Right forelimb (tissue), 1 donor: Measurements from ENCODE around the gene FOLR1.
"Not testable (repeated sequence)": the region's sequence is repeated elsewhere in the genome, so short reads cannot be mapped to it uniquely, and the experiment has no call there.

ENCODE experiments used
- DNase-seq: peaks from one replicate; pipeline ENCODE4 v3.0.0-alpha.2; 2018

Gene FOLR1

DNA sequence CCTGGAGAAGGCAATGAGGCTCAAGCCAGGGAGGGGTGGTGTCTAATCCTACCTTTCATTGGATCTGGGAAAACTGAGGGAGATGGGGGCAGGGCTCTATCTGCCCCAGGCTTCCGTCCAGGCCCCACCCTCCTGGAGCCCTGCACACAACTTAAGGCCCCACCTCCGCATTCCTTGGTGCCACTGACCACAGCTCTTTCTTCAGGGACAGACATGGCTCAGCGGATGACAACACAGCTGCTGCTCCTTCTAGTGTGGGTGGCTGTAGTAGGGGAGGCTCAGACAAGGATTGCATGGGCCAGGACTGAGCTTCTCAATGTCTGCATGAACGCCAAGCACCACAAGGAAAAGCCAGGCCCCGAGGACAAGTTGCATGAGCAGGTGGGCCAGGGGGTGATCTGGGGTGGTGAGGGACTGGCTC lies at the start of gene FOLR1:
FOLR1 (plus strand) TSS at position 180 of the 421 bp plus-strand sequence; CDS start at position 214, 34 bp downstream.
- no peak for DNase-seq

DNA sequence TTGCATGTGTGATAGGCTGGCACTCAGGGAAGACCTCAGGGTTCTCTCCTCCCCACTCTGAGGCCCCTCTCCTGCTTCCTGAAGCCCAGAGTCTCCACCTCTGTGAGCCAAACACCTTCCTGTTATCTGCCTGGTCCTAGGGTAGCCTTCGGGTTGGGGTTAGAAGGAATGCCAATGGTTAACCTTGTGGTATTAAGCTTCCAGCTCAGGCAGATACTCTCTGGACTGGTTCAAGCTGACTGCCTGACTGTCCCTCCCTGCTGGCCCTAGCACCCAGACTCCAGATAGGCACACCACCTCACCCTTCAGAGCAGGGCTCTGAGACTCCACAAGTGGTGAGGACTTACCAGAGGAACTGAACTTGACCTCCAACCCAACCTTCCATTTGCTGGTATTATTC lies 49.4 kb upstream of the FOLR1 start:
- not testable (repeated sequence) for DNase-seq

DNA sequence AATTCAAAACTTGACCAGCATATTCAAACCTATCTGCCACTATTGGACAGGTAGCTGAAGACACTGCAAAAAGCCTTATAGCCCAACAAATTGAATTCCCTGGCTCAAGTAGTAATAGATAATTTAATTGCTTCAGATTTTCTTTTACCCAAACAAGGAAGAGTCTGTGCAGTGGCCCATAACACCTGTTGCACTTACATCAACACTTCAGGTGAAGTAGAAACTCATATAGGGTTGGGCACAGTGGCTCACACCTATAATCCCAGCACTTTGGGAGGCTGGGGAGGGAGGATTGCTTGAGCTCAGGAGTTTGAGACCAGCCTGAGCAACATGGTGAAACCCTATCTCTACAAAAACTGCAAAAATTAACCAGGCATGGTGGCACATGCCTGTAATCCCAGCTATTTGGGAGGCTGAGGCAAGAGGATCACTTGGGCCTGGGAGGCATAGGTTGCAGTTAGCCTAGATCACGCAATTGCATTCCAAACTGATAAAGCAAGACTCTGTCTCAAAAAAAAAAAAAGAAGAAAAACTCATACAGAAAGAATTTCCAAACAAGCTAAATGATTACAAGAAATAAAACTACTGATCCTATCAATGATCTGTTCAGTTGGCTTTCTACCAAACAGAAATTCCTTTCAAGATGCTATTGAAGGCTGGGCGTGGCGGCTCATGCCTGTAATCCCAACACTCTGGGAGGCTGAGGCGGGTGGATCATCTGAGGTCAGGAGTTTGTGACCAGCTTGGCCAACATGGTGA lies 47.0 kb upstream of the FOLR1 start:
- DNase-seq, result no peak

DNA sequence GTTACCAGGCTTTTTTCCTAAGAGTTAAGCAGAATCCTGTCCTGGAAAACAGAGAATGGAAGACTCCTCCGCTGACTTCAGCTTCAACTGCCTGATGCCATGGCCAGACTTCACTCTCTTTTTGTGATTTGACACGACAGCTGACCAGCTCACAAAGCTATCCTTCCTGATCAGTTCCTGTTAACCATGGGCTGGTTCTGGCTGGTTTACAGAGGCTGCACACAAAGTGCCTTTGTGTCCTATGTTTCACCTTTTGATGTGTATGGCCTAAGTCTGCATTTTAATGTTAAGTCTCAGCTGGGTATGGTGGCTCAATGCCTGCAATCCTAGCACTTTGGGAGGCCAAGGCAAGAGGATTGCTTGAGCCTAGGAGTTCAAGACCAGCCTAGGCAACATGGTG lies 45.3 kb upstream of the FOLR1 start:
- DNase-seq, result no peak

DNA sequence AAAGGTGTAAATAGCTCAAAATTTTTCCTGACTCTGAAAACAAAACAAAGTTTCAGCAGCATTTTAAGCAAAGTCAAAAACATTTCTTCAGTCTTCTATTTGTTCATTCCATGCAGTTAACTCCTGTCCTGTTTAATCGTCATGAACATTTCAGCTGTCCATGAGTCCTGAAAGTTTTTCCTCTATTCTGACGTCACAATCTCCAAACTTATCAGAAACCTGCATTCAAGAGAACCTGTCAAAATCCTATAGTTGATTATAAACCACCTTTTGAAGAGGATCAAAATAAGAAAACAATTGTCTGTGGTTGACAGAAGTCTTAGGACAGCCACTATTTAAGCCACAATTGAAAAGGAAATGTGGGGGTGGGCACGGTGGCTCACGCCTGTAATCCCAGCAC lies 41.1 kb upstream of the FOLR1 start:
- no peak for DNase-seq

DNA sequence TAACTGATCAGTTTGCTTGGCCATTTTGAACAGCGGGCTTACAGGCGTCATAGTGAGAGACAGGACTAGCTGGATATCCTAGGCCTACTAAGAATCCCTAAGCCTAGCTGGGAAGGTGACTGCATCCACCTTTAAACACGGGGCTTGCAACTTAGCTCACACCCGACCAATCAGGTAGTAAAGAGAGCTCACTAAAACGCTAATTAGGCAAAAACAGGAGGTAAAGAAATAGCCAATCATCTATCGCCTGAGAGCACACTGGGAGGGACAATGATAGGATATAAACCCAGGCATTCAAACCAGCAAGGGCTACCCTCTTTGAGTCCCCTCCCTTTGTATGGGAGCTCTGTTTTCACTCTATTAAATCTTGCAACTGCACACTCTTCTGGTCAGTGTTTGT lies 38.1 kb upstream of the FOLR1 start:
- not testable (repeated sequence) for DNase-seq

DNA sequence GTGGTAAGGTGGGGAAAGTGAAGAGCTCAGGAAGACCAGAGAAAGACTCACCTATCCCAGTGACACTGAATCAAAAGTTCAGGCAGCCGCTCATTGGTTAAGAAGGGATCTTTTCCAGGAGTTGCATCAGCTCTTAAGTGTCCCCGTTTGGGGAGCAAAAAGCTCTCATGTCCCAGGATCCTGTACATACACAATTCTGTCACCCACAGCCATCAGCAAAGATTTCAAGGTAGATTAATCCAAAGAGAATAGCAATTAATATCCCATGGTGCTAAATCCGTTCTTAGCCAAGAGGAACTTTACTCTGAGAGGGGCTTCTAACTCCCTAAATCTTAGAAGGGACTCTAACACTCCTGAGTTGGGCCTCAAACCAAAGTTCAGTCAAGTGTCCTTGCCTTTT lies 37.1 kb upstream of the FOLR1 start:
- no peak for DNase-seq

DNA sequence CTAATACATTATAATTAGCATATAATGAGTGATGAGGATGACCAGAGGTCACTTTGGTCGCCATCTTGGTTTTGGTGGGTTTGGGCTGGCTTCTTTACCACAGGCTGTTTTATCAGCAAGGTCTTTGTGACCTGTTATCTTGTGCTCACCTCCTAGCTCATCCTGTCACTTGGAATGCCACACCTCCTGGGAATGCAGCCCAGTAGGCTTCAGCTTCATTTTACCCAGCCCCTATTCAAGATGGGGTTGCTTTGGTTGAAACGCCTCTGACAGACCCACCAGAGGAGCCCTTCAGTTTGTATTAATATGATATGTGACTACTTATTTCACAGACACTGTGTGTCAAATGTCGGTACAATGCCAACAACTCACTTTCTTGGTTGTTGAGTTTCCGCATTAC lies 36.2 kb upstream of the FOLR1 start:
- DNase-seq, result no peak

DNA sequence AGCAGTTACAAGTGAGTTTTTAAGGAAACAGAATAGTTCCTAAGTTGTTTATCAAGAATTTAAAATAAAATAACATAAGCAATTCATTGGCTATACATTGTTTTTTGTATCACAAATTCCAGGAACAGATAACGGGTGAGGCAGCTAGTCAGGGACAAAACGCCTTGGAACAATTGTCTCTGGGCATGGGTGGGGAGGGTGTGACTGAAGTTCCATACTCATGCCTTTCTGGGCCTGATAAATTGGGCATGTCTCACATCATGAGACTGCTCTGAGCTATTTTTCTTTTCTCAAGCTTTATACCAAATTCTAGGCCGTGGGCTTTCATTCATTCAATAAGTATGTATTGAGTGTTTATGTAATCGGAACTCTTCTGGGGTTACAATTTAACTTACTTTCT lies 34.8 kb upstream of the FOLR1 start:
- DNase-seq, result no peak

DNA sequence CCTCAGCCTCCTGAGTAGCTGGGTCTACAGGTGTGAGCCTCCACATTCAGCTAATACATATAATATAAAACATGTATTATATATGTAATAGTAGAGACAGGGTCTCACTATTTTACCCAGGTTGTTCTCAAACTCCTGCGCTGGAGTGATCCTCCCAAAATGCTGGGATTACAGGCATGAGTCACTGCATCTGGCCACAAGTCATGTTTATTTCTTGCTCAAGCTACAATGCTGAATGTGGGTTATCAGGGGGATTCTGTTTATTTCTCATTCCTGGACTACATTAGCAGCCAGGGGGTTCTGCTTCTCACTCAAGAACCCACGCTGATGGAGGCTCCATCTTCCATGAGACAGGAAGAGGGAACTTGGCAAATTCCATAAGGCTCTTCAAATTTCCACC lies 31.6 kb upstream of the FOLR1 start:
- no peak for DNase-seq

DNA sequence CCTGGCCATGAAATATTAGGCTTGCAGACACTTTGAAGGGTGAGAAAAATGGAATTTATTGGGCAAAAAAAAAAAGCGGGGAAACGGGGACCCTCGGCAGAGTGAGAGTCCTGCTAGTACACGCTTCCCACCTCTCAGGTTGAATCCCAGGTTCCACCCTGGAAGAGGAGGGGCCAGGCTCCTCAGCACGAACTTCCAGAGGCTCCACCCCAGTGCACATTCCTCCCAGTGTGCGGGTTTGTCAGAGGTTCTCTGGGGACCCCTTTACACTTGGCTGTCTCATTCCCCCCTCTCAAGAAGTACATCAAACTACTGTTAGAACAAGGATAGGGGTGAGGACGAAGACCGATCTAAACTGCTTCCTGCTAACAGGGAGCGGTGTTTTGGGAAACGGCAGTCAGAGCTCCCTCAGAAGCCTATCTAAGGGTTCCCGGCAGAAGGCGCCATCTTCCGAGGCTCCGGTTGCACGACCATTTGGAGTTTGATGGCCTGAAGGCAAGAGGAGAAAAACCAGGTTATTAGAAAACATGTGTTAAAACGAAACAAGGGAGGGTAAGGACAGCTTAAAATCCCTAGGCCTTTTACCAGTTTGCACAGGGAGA lies 28.9 kb upstream of the FOLR1 start:
- no peak for DNase-seq

DNA sequence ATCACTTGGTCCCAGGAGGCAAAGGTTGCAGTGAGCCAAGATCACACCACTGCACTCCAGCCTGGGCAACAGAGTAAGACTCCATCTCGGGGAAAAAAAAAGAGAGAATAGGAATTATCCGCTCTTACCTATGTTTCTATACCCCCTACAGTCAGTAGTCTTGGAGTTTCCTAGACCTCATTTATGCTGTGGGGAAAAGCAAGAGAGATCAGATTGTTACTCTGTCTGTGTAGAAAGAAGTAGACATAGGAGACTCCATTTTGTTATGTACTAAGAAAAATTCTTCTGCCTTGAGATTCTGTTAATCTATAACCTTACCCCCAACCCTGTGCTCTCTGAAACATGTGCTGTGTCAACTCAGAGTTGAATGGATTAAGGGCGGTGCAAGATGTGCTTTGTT lies 27.8 kb upstream of the FOLR1 start:
- not testable (repeated sequence) for DNase-seq

DNA sequence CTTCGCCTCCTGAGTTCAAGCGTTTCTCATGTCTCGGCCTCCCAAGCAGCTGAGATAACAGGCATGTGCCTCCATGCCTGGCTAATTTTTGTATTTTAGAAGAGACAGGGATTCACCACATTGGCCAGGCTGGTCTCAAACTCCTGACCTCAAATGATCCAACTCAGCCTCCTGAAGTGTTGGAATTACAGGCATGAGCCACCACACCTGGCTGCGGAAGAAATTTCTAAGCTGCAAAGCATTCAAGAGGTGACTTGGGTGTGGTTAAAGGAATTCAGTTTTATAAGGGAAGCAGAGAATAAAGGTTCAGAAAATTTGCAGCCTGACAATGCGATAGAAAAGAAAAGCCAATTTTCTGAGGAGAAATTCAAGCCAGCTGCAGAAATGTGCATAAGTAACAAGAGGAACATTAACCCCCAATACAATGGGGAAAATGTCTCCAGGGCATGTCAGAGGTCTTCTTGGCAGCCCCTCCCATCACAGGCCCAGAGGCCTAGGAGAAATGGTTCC lies 22.8 kb upstream of the FOLR1 start:
- not testable (repeated sequence) for DNase-seq

DNA sequence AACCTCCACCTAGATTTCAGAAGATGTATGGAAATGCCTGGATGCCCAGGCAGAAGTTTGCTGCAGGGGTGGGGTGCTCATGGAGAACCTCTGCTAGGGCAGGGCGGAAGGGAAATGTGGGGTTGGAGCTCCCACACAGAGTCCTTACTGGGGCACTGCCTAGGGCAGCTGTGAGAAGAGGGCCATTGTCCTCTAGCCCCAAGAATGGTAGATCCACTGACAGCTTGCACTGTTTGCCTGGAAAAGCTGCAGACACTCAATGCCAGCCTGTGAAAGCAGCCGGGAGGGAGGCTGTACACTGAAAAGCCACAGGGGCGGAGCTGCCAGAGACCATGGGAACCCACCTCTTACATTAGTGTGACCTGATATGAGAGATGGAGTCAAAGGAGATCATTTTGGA lies 22.2 kb upstream of the FOLR1 start:
- not testable (repeated sequence) for DNase-seq

DNA sequence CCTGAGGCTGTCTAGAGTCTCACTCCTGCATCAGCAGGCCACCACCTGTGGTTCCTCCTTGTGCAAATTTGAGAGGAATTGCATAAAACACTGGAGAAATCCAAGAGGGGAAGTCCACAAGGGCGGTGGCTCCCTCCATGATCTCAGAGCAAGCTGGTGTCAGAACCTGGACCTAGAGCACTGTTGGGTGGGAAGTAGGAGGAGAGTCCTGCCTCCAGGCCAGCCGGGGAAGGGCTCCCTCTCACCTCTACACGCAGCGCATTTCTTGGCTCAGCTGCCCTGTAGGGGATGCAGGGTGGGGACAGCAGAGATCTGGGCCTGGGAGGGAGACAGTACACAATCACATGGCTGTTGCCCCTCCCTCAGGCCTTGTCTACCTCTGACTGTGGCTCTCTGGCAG lies 19.9 kb upstream of the FOLR1 start:
- not testable (repeated sequence) for DNase-seq

DNA sequence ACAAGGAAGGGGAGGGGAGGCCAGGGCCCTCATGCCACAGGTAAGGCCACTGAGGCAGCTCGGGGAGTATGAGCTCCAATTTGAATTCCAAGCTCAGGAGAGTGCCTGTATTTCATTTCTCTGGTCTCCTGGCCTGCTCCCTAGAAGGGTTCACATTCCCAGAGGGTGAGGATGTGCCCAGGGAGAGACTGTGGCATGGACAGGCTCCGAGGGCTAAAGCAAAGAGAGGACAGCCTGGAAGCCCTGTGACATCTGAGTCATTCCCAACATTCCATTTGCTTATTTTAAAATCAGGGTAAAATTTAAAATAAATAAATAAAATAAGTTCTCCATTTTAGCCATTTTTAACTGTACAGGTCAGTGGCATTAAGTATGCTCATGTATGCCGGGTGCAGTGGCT lies 18.6 kb upstream of the FOLR1 start:
- DNase-seq, result no peak

DNA sequence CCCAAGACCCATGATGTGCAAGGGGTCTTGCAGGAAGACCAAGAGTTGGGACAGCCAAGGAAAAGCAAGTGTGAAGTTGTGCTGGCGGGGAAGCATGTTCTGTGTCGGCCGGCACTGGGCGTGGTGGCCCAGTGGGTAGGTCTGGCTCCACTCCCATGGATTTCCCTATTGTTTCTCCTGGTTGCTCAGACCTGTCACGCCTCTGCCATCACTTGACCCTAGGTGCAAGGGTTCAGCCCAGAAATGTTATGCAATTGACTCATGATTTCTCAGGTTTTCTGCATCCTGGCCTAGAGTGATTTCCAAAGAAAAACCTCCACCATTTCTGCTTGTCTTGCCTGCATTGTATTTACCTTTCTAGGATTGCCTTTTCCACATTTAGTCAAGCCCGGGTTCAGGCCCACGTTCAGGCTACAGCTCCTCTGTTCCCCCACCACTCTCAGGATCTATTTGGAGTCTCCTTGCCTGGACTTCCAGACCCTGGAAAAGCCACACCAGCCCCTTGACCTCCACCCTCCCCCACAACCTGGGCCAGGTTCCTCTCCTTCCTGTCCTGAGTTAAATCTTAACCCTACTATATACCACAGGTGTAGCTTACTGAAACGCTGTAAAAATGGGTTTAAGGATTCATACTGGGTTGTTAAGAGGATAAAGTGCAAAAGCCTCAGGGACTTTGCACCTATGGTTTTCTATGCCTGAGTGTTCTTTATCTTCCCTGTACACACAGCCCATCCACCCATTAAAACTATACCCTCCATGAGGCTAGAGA lies 17.5 kb upstream of the FOLR1 start:
- DNase-seq, result no peak

DNA sequence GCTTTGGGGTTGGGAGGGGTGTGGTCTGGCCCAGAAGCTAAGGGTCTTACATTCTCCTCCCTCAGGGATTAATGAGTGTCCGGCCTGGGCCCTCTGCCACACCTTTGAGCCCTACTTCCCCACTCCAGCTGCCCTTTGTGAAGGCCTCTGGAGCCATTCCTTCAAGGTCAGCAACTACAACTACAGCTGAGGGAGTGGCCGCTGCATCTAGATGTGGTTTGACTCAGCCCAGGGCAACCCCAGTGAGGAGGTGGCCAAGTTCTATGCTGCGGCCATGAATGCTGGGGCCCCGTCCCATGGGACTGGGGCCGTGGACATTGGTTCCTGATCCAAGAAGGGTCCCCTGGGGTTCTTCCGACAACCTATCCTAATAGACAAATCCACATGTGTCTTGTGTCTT lies 14.3 kb upstream of the FOLR1 start:
- no peak for DNase-seq

DNA sequence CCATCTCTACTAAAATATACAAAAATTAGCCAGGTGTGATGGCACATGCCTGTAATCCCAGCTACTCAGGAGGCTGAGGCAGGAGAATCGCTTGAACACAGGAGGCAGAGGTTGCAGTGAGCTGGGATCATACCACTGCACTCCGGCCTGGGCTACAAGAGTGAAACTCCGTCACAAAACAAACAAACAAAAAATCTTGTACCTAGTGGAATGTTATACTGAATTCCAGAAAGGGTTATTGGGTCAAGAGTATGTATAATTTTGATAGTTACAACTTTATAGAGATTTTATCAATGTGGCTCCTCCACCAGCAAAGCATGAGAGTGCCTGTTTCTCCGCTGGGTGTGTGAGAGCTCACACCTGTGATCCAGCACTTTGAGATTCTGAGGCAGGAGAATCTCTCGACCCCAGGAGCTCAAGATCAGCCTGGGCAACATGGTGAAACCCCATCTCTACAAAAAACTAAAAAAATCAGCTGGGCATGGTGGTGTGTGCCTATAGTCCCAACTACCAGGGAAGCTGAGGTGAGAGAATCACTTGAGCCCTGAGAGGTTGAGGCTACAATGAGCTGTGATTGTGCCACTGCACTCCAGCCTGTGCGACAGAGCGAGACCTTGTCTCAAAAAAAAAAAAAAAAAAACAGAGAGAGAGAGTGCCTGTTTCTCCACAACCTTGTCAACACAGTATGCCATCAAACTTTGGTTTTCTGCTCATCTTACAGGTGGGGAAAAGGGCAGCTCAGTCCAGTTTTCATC lies 12.7 kb upstream of the FOLR1 start:
- DNase-seq, result no peak

DNA sequence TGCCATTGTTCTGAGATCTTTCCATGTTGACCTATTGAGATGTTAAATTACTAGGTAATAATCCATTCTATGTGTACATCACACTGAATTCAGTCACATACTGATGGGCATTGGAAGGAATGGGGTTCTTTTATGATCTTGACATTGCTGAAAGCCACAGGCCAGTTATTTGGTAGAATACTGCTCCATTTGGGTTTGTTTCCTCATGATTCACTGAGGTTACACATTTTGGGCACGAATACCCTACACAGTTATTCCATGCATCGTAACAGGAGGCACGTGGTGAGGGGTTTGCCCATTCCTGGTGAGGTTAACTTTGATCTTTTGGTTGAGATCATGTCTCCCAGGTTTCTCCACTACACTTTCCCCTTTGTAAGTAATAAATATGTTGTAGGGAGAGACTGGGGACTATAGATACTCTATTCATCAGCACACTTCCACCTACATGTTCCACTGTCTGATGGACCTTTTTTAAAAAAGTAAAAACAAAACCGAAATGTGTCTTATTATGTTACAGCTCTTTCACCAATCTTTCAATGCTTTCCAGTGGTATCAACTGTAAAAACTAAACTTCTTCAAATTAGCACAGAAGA lies 12.0 kb upstream of the FOLR1 start:
- no peak for DNase-seq

DNA sequence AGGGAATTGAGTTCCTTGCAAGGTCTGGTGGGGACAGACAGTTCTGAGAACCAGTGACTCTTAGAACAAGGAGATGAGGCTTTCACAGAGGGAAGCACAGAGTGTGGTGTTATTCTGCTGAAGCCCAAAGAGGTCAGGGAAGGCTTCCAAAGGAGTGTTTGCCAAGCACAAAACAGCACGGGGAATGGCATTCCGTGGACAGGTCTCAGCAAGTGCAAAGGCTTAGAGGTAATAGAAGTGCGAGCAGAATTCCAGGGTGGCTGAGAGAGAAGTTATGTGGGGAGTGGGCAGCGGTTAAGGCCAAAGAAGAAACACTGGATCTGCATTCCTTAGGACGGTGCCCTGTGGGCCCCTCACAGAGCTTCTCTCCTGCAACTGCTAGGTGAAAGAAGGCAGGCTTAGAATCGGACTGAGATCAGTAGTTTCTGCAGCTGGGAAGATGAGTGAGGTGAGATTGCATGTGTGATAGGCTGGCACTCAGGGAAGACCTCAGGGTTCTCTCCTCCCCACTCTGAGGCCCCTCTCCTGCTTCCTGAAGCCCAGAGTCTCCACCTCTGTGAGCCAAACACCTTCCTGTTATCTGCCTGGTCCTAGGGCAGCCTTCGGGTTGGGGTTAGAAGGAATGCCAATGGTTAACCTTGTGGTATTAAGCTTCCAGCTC lies 10.9 kb upstream of the FOLR1 start:
- not testable (repeated sequence) for DNase-seq

DNA sequence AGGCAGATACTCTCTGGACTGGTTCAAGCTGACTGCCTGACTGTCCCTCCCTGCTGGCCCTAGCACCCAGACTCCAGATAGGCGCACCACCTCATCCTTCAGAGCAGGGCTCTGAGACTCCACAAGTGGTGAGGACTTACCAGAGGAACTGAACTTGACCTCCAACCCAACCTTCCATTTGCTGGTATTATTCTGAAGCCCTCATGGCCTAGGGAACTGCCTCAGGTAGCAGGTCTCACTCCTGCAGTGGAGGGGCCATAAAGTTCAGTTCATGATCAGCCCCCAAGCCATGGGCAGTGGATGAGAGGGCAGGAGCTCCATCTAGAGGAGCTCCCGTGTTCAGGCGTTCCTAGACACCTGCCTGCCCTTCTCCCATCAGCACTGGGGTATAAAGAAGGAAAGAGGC lies 10.4 kb upstream of the FOLR1 start:
- not testable (repeated sequence) for DNase-seq
